ENCODE data around the gene ATP5MG. TPM values are rescaled to one million over a fixed set of nuclear protein-coding genes. Genes with fewer than 3 reads are reported as not detected.
"Not testable (repeated sequence)": the region's sequence is repeated elsewhere in the genome, so short reads cannot be mapped to it uniquely, and the experiment has no call there.

The ATP5MG gene
- total RNA-seq, 4 donors from 2014 or later: 38.5 to 89.8 (median 51.6) TPM

DNA sequence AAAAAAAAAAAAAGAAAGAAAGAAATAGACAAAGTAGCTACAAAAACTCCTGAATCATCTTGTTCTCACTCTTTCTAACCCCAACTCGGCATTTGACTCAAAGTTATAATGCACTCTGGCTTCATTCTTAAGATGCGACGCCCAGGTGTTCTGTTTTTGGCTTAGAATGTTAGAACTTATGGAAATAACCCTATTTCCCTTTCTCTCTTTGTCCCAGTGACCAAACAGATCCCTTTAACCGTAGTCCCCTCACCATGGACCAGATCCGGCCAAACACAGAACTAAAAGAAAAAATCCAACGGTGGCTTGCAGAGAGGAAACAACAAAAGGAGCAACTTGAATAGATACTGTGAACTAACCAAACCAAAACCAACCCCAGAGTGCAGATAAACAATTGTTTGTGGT, 5.3 kb upstream of the ATP5MG start:
- Histone ChIP-seq H3K27ac (peak overlapping the region in 2 of 4 donors; percentile 3 to 51), H3K4me1 (peaks cover 0 to 4% (median 0%) of the 10 kb centered on the region in 4 donors), H3K36me3 (peaks cover 0 to 67% (median 0%) of the 10 kb centered on the region in 3 donors), H3K4me3 (no peak overlapping the region), H3K9me3 (no peaks in the 10 kb centered on the region), H3K27me3 (no peaks in the 10 kb centered on the region)
- no peak for DNase-seq
- TF ChIP-seq, protein P1, sequence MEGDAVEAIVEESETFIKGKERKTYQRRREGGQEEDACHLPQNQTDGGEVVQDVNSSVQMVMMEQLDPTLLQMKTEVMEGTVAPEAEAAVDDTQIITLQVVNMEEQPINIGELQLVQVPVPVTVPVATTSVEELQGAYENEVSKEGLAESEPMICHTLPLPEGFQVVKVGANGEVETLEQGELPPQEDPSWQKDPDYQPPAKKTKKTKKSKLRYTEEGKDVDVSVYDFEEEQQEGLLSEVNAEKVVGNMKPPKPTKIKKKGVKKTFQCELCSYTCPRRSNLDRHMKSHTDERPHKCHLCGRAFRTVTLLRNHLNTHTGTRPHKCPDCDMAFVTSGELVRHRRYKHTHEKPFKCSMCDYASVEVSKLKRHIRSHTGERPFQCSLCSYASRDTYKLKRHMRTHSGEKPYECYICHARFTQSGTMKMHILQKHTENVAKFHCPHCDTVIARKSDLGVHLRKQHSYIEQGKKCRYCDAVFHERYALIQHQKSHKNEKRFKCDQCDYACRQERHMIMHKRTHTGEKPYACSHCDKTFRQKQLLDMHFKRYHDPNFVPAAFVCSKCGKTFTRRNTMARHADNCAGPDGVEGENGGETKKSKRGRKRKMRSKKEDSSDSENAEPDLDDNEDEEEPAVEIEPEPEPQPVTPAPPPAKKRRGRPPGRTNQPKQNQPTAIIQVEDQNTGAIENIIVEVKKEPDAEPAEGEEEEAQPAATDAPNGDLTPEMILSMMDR (IDR thresholded peaks at IDR 0.05): no peak
- no peak for TF ChIP-seq POLR2A (IDR thresholded peaks at IDR 0.05)

DNA sequence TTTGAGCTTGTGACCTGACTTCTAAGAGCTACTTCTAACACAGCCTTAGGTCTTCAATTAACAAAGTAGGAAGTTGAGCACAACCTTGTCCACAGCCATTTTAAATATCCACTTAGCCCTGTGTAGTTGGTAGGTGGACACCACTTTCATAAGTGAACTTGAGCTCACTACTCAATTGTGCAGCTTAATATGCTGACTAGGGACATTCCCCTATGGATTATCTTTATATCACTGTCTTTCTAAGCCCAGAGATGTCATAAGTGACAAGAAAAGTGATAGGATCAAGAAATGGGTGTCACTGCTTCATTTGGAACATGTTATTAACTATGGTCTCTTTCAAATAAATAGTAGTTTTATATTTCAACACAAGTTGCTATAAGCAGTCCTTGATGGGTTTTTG, 4.0 kb upstream of the ATP5MG start:
- Histone ChIP-seq H3K27ac (no peak overlapping the region), H3K36me3 (peaks cover 0 to 53% (median 0%) of the 10 kb centered on the region in 3 donors), H3K4me3 (no peak overlapping the region), H3K9me3 (no peaks in the 10 kb centered on the region), H3K4me1 (peaks cover 0 to 4% (median under 1%) of the 10 kb centered on the region in 4 donors), H3K27me3 (no peaks in the 10 kb centered on the region)
- TF ChIP-seq, protein P1 (IDR thresholded peaks at IDR 0.05): no peak
- TF ChIP-seq POLR2A (IDR thresholded peaks at IDR 0.05): no peak
- DNase-seq: no peak

DNA sequence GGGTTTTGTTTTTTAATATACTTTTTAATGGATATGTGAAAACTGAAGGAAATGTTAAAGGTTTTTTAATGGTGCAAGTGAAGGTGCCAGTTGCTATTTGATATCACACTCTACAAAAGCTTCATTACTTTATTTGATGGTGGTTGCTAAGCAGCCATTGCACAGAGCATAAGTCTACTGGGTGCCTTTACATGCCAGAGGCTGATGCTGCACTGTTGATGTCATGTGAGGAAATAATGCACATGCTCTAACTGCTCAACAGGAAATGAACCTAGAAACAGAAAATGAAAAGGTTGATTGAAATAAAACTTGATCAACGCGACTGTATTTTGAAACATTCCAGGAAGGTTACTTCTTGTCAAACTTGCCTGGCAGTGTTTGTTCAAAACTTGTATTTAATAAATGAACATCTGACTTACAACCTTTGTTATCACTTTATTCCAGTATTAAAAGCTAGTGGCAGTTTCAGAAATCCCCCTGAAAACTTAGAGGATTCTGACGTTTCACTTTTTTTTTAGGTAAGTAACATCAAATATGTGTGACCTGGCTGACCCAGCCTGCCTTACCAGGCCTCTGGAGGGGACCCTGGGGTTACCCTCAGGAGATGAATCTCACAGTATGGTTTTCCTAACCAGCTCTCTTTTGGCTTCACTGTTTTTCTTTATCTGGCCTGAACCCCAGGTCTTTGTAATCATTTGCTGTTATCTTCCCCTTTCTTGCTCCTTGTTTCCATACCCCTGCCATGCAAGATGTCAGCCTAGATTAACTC, 2.4 kb upstream of the ATP5MG start:
- Histone ChIP-seq H3K4me3 (no peak overlapping the region), H3K4me1 (peaks cover 2 to 19% (median 11%) of the 10 kb centered on the region in 4 donors), H3K27ac (peak overlapping the region; percentile 50 to 68 (median 54)), H3K27me3 (no peaks in the 10 kb centered on the region), H3K9me3 (no peaks in the 10 kb centered on the region), H3K36me3 (peaks cover 0 to 38% (median 0%) of the 10 kb centered on the region in 3 donors)
- TF ChIP-seq POLR2A (IDR thresholded peaks at IDR 0.05): no peak
- TF ChIP-seq, protein P1 (IDR thresholded peaks at IDR 0.05): no peak
- no peak for DNase-seq

DNA sequence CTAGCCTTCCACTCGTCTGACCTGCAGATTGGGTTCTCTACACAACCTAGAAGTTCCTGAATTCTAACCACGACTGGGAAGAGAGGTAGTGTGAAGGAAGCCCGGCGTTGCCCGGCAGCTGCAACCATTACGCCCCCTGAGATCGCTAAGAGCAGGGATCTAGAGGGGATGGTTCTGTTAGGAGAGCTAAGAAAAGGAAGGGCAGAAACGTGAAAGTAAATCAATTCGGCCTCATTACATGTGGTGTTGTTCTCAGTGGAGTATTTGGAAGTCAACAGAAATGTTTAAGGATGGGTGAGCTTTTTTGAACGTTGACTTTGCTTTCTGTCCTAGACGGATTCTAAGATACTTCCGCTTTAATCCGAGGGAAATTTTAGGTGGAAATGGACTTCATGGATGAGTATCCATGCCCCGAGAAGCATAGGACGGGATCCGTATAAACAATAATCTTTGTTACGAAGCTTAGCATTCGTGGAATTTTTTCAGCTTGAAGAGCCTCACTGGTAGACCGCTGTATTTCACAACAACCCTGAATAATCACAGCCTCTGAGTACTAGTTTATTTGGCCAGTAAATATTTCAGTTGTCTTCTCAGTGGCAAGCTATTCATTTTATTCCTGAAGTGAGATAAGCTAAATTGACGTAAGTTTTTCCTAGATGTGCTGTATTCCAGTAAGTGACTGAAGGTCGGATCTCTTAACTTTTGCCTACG, 629 bp downstream of the ATP5MG start:
- peaks cover 0 to 28% (median 0%) of the 10 kb centered on the region in 3 donors for H3K36me3 ChIP-seq
- H3K9me3 ChIP-seq: no peaks in the 10 kb centered on the region
- TF ChIP-seq POLR2A (IDR thresholded peaks at IDR 0.05): peak in 1 of 2 donors; percentile 15
- TF ChIP-seq, protein P1 (IDR thresholded peaks at IDR 0.05): no peak
- H3K4me3 ChIP-seq: peak overlapping the region; percentile 75 to 79 (median 77)
- H3K27ac ChIP-seq: peak overlapping the region; percentile 82 to 89 (median 86)
- DNase-seq: no peak
- H3K4me1 ChIP-seq: peaks cover 2 to 19% (median 11%) of the 10 kb centered on the region in 4 donors
- H3K27me3 ChIP-seq: no peaks in the 10 kb centered on the region

DNA sequence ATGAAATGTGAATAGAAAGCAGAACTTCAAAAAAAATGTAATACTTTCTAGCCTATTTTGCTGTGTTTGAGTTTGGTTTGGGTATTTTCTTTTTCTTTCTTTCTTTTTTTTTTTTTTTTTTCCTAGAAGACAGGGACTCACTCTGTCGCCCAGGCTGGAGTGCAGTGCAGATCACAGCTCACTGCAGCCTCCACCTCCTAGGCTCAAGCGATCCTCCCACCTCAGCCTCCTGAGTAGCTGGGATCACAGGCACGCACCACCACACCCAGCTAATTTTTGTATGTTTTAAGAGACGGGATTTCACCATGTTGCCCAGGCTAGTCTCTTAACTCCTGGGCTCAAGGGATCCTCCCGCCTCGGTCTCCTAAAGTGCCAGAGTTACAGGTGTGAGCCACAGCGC, 1.2 kb downstream of the ATP5MG start:
- H3K9me3 ChIP-seq, H3K27ac ChIP-seq, DNase-seq: not testable (repeated sequence)

More for the DNA sequence above, 1.2 kb downstream of the ATP5MG start:
- Histone ChIP-seq H3K36me3 (peaks cover 0 to 28% (median 0%) of the 10 kb centered on the region in 3 donors), H3K4me3 (peak overlapping the region; percentile 75 to 79 (median 77)), H3K4me1 (peaks cover 2 to 19% (median 11%) of the 10 kb centered on the region in 4 donors)
- H3K27me3 ChIP-seq: not testable (repeated sequence)

All from Peyer's patch (tissue), 4 donors.